Upper lobe of left lung (tissue), 6 donors: ENCODE data around the gene RAB42. TPM values are rescaled to one million over a fixed set of nuclear protein-coding genes. Genes with fewer than 3 reads are reported as not detected.
A peak's percentile ranks its signal among the peaks of the same experiment; 100 is the strongest.

Experiments used
- ATAC-seq, 2 donors: fragments of 200-7000 bp; cut with Tn5 transposase; one replicate each; pipeline ENCODE4 v1.9.1; 2022; ENCODE audit warnings: mild to moderate bottlenecking in 2 of 2, moderate library complexity in 2 of 2; ENCODE audit not compliant: low FRiP score in 2 of 2
- DNase-seq, 2 donors: peaks; one replicate each; pipeline ENCODE4 v3.0.0-alpha.2; 2019 to 2020
- H3K27ac ChIP-seq, 4 donors: fragments of 200-600 bp; sonication (generic); one replicate each; pipeline ENCODE4 v1.5.1; 2016 to 2019
- H3K27me3 ChIP-seq, 4 donors: fragments of 200-600 bp; sonication (generic); one replicate each; pipeline ENCODE4 v1.5.1; 2017 to 2019
- H3K36me3 ChIP-seq, 4 donors: fragments of 200-600 bp; sonication (generic); one replicate each; pipeline ENCODE4 v1.5.1; 2016 to 2019
- H3K4me1 ChIP-seq, 4 donors: fragments of 200-600 bp; sonication (generic); one replicate each; pipeline ENCODE4 v1.5.1; 2018 to 2019
- H3K4me3 ChIP-seq, 4 donors: fragments of 200-600 bp; sonication (generic); one replicate each; pipeline ENCODE4 v1.5.1; 2017 to 2019; ENCODE audit warnings: mild to moderate bottlenecking in 2 of 4, moderate library complexity in 1 of 4
- H3K9me3 ChIP-seq, 4 donors: fragments of 200-600 bp; sonication (generic); one replicate each; pipeline ENCODE4 v1.5.1; 2018 to 2019
- EP300 ChIP-seq, 4 donors: sonication (generic); formaldehyde crosslinking; IDR thresholded peaks; one replicate each; pipeline ENCODE4 v1.5.1; 2017; ENCODE audit warnings: antibody characterized with exemption in 4 of 4, control low read depth in 2 of 4
- POLR2A ChIP-seq, 4 donors: fragments of 450-650 bp; IDR thresholded peaks; one replicate each; pipeline ENCODE4 v1.5.1; 2016 to 2017; ENCODE audit warnings: antibody characterized with exemption in 4 of 4, mild to moderate bottlenecking in 2 of 4
- POLR2AphosphoS5 ChIP-seq, 2 donors: sonication (generic); formaldehyde crosslinking; IDR thresholded peaks; one replicate each; pipeline ENCODE4 v1.5.1; 2017; ENCODE audit warnings: antibody characterized with exemption in 2 of 2
- WGBS, 2 donors: methylation state at CpG; one replicate each; pipeline ENCODE4 v1.1.5; 2017 to 2018; 5-methylcytosine and 5-hydroxymethylcytosine counted together
- total RNA-seq, 6 donors: library from RNA; depleted of rRNA in 4 of 6; stranded (reverse); fragments of >200 nt in 4 of 6; gene quantifications; one replicate each; pipeline versions ENCODE4 v1.1.0 to v1.2.1, GENCODE V29; 2016 to 2021
- TF ChIP-seq, protein P1 (sequence below), 6 experiments: fragments of 450-650 bp in 4 of 6; fragments of 200-600 bp in 2 of 6; sonication (generic) in 2 of 6; IDR thresholded peaks; one replicate each; pipeline ENCODE4 v1.5.1; 2016 to 2019; ENCODE audit warnings: antibody characterized with exemption in 6 of 6
- donor health status: DM: no; HTN: no; CAD: no; lungs with moderate emphysema.
- donor health status: DM: no; HTN: yes; CAD: no; lungs with severe emphysema.

The RAB42 gene
- total RNA-seq, 6 donors from 2014 or later: 3.9 to 13.7 (median 9.8) TPM

DNA sequence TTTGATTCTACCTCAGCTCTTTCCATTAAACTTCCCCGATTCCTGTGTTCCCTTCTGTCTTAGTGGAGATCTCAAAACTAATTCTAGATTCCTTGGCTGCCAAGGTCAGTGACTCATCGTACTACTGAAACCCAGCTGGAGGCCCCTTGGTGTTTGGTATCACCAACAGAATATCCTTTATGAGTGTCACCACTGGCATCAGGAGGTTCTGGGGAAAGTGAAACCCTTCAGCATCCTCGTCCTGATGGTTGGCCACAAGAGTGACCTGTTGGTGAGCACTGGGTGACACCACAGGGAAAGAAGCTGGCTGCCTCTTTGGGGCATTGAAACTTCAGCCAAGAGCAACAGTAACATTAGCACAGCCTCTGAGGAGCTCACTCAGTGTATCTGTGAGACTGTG is 9.6 kb downstream of the RAB42 start:
- ATAC-seq: peak in 1 of 2 donors; percentile 51
- no peaks in the 10 kb centered on the region for H3K9me3 ChIP-seq
- no peak for DNase-seq
- H3K4me1 ChIP-seq: peaks cover 0 to 3% (median 0%) of the 10 kb centered on the region in 4 donors
- H3K27me3 ChIP-seq: no peaks in the 10 kb centered on the region
- no peak overlapping the region for H3K4me3 ChIP-seq
- TF ChIP-seq EP300 (IDR thresholded peaks at IDR 0.05) (no peak), POLR2AphosphoS5 (IDR thresholded peaks at IDR 0.05) (no peak), POLR2A (IDR thresholded peaks at IDR 0.05) (no peak)
- TF ChIP-seq, protein P1, sequence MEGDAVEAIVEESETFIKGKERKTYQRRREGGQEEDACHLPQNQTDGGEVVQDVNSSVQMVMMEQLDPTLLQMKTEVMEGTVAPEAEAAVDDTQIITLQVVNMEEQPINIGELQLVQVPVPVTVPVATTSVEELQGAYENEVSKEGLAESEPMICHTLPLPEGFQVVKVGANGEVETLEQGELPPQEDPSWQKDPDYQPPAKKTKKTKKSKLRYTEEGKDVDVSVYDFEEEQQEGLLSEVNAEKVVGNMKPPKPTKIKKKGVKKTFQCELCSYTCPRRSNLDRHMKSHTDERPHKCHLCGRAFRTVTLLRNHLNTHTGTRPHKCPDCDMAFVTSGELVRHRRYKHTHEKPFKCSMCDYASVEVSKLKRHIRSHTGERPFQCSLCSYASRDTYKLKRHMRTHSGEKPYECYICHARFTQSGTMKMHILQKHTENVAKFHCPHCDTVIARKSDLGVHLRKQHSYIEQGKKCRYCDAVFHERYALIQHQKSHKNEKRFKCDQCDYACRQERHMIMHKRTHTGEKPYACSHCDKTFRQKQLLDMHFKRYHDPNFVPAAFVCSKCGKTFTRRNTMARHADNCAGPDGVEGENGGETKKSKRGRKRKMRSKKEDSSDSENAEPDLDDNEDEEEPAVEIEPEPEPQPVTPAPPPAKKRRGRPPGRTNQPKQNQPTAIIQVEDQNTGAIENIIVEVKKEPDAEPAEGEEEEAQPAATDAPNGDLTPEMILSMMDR (IDR thresholded peaks at IDR 0.05): no peak
- peak overlapping the region in 1 of 4 donors; percentile 9 for H3K27ac ChIP-seq
- 74 to 93% methylated on average over 2 to 3 of the region's 3 CpGs for WGBS, 2 donors
- H3K36me3 ChIP-seq: peaks cover 14 to 52% (median 37%) of the 10 kb centered on the region in 4 donors

GRCh38 chr1:28602536-28603439 is 10.7 kb downstream of the RAB42 start:
- Histone ChIP-seq H3K9me3 (no peaks in the 10 kb centered on the region), H3K4me1 (peaks cover 0 to 3% (median 0%) of the 10 kb centered on the region in 4 donors), H3K4me3 (no peak overlapping the region), H3K27me3 (no peaks in the 10 kb centered on the region), H3K27ac (no peak overlapping the region), H3K36me3 (peaks cover 14 to 63% (median 48%) of the 10 kb centered on the region in 4 donors)
- peak; percentile 58 to 84 for ATAC-seq
- TF ChIP-seq, protein P1 (IDR thresholded peaks at IDR 0.05): peak; percentile 41 to 76 (median 56)
- no peak for TF ChIP-seq POLR2A (IDR thresholded peaks at IDR 0.05)
- peak in 1 of 2 donors; percentile 56 for DNase-seq
- 77 to 78% methylated on average over 15 of the region's 15 CpGs for WGBS, 2 donors

- no peak for TF ChIP-seq POLR2A (IDR thresholded peaks at IDR 0.05)
- no peak for DNase-seq
Measured at GRCh38 chr1:28604411-28604810, 12.3 kb downstream of the RAB42 start.

GRCh38 chr1:28604962-28605361 is 12.9 kb downstream of the RAB42 start:
- Histone ChIP-seq H3K36me3 (peaks cover 14 to 81% (median 62%) of the 10 kb centered on the region in 4 donors), H3K9me3 (no peaks in the 10 kb centered on the region), H3K27ac (no peak overlapping the region), H3K27me3 (no peaks in the 10 kb centered on the region), H3K4me3 (no peak overlapping the region), H3K4me1 (peaks cover 0 to 3% (median 0%) of the 10 kb centered on the region in 4 donors)
- DNase-seq (no peak), ATAC-seq (no peak)
- WGBS, 2 donors: 91 to 99% methylated on average over 5 to 6 of the region's 6 CpGs
- TF ChIP-seq EP300 (IDR thresholded peaks at IDR 0.05): no peak

More at GRCh38 chr1:28604411-28604810, 12.3 kb downstream of the RAB42 start:
- WGBS, 2 donors: 83 to 89% methylated on average over 3 to 5 of the region's 5 CpGs
- Histone ChIP-seq H3K4me1 (peaks cover 0 to 3% (median 0%) of the 10 kb centered on the region in 4 donors), H3K9me3 (no peaks in the 10 kb centered on the region), H3K36me3 (peaks cover 14 to 76% (median 57%) of the 10 kb centered on the region in 4 donors), H3K4me3 (no peak overlapping the region), H3K27me3 (no peaks in the 10 kb centered on the region), H3K27ac (no peak overlapping the region)
- ATAC-seq: no peak

DNA sequence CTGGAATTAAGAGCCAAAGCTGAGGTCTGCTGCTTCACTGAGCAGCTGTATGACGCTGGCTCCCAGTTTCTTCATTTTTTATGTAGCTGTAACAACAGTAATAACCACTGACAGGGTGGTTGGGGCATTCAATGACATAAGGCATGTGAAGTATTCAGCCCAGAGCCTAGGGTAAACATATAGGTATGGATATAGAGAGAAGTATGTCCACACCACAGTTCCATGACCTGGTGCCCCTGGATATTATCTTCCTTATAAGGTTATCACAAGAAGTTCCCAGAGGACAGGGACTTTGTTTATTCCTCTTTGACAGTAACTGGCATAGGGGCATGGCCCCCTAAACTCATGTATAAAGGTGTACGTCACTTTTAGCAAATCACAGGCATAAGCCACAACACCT is 14.7 kb downstream of the RAB42 start:
- 85 to 86% methylated on average over 2 of the region's 2 CpGs for WGBS, 2 donors
- peaks cover 17 to 92% (median 75%) of the 10 kb centered on the region in 4 donors for H3K36me3 ChIP-seq

More for the DNA sequence above, 14.7 kb downstream of the RAB42 start:
- H3K4me1 ChIP-seq: peaks cover 0 to 3% (median 0%) of the 10 kb centered on the region in 4 donors
- DNase-seq: no peak
- H3K27ac ChIP-seq: no peak overlapping the region
- H3K27me3 ChIP-seq: no peaks in the 10 kb centered on the region
- no peak overlapping the region for H3K4me3 ChIP-seq
- no peak for ATAC-seq
- TF ChIP-seq POLR2A (IDR thresholded peaks at IDR 0.05) (no peak), POLR2AphosphoS5 (IDR thresholded peaks at IDR 0.05) (no peak), EP300 (IDR thresholded peaks at IDR 0.05) (no peak)
- TF ChIP-seq, protein P1 (IDR thresholded peaks at IDR 0.05): no peak
- no peaks in the 10 kb centered on the region for H3K9me3 ChIP-seq
